ENCODE results near the gene FOXO6. TPM values are rescaled to one million over a fixed set of nuclear protein-coding genes. Genes with fewer than 3 reads are reported as not detected.

The FOXO6 gene
- total and polyA plus RNA-seq, 2 of the 13 experiments (the other 11 are each of a cell fraction or from before 2014, with no cell fraction given) = 0.13 TPM; not detected in 1

GRCh38 chr1:41378999-41379737, 17.9 kb downstream of the FOXO6 start:
- ChIA-PET CTCF (ENCODE audit: low intra/inter-chr PET ratio, low total read pairs) (no interaction called here), POLR2A (no interaction called here)
- H3K27ac ChIP-seq (ENCODE audit: extremely low read length, insufficient read depth, low read length) = no peak overlapping the region
- H3K9ac ChIP-seq (ENCODE audit: insufficient read depth, low read depth, low read length) = no peak overlapping the region
- H3K79me2 ChIP-seq (ENCODE audit: insufficient read depth, low read length) = no peaks in the 10 kb centered on the region
- in situ Hi-C loops (cut with HindIII; ENCODE audit: extremely low pct_ligation_motif_present, low pct_unique_long_range_greater_than_20kb) = no loop called here
- intact Hi-C loops (cut with micrococcal nuclease; ENCODE audit: unreplicated experiment) = no loop called here
- peaks cover 2 to 37% of the 10 kb centered on the region in 2 experiments for H3K27me3 ChIP-seq (ENCODE audit: control insufficient read depth in 1 of 2, insufficient read depth in 2 of 2, low read length in 2 of 2)
- no peaks in the 10 kb centered on the region for H4K20me1 ChIP-seq (ENCODE audit: insufficient read depth, low read length)
- no peaks in the 10 kb centered on the region for H3K9me3 ChIP-seq (ENCODE audit: low read length)
- TF ChIP-seq, protein P1, sequence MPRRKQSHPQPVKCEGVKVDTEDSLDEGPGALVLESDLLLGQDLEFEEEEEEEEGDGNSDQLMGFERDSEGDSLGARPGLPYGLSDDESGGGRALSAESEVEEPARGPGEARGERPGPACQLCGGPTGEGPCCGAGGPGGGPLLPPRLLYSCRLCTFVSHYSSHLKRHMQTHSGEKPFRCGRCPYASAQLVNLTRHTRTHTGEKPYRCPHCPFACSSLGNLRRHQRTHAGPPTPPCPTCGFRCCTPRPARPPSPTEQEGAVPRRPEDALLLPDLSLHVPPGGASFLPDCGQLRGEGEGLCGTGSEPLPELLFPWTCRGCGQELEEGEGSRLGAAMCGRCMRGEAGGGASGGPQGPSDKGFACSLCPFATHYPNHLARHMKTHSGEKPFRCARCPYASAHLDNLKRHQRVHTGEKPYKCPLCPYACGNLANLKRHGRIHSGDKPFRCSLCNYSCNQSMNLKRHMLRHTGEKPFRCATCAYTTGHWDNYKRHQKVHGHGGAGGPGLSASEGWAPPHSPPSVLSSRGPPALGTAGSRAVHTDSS (CRISPR knock-in tag; conservative IDR thresholded peaks at IDR 0.05) = no peak
- no peak for TF ChIP-seq ZNF335 (CRISPR knock-in tag; IDR thresholded peaks at IDR 0.05)
- TF ChIP-seq, protein P2, sequence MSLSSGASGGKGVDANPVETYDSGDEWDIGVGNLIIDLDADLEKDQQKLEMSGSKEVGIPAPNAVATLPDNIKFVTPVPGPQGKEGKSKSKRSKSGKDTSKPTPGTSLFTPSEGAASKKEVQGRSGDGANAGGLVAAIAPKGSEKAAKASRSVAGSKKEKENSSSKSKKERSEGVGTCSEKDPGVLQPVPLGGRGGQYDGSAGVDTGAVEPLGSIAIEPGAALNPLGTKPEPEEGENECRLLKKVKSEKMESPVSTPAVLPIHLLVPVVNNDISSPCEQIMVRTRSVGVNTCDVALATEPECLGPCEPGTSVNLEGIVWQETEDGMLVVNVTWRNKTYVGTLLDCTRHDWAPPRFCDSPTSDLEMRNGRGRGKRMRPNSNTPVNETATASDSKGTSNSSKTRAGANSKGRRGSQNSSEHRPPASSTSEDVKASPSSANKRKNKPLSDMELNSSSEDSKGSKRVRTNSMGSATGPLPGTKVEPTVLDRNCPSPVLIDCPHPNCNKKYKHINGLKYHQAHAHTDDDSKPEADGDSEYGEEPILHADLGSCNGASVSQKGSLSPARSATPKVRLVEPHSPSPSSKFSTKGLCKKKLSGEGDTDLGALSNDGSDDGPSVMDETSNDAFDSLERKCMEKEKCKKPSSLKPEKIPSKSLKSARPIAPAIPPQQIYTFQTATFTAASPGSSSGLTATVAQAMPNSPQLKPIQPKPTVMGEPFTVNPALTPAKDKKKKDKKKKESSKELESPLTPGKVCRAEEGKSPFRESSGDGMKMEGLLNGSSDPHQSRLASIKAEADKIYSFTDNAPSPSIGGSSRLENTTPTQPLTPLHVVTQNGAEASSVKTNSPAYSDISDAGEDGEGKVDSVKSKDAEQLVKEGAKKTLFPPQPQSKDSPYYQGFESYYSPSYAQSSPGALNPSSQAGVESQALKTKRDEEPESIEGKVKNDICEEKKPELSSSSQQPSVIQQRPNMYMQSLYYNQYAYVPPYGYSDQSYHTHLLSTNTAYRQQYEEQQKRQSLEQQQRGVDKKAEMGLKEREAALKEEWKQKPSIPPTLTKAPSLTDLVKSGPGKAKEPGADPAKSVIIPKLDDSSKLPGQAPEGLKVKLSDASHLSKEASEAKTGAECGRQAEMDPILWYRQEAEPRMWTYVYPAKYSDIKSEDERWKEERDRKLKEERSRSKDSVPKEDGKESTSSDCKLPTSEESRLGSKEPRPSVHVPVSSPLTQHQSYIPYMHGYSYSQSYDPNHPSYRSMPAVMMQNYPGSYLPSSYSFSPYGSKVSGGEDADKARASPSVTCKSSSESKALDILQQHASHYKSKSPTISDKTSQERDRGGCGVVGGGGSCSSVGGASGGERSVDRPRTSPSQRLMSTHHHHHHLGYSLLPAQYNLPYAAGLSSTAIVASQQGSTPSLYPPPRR (CRISPR knock-in tag; IDR thresholded peaks at IDR 0.05; ENCODE audit: borderline replicate concordance) = no peak
- no peak for TF ChIP-seq SIX4 (CRISPR knock-in tag; IDR thresholded peaks at IDR 0.05)
- no peak for TF ChIP-seq TEAD3 (CRISPR knock-in tag; optimal IDR thresholded peaks at IDR 0.05; ENCODE audit: borderline replicate concordance)
- FAIRE-seq (no peak), ATAC-seq (no peak), DNase-seq (ENCODE audit: low spot score) (no peak)
- no peaks in the 10 kb centered on the region for H3K36me3 ChIP-seq (replicated peaks in 1 of 2; ENCODE audit: control insufficient read depth in 1 of 2, insufficient read depth in 2 of 2, low read length in 2 of 2)
- H3K4me2 ChIP-seq (ENCODE audit: low read depth, low read length) = no peak overlapping the region
- no TSS peak for BruUV-seq (replicated peaks)
- 60% methylated on average over 4 of the region's 4 CpGs for WGBS (ENCODE audit: low lambda C conversion rate)
- H2AFZ ChIP-seq (ENCODE audit: low read length) = no peak overlapping the region
- no peak overlapping the region for H3K4me3 ChIP-seq (replicated peaks in 1 of 3; ENCODE audit: insufficient read depth in 1 of 3, low read depth in 2 of 3, low read length in 3 of 3)
- no peaks in the 10 kb centered on the region for H3K4me1 ChIP-seq (ENCODE audit: insufficient read depth, low read length)

All from HepG2 (cell line).